Peyer's patch (tissue), 4 donors: ENCODE measurements around the gene RALGPS1. TPM values are rescaled to one million over a fixed set of nuclear protein-coding genes. Genes with fewer than 3 reads are reported as not detected.

Experiments
- DNase-seq, 3 donors: peaks; one replicate each; pipeline ENCODE4 v3.0.0-alpha.2; 2017 to 2019
- H3K27ac ChIP-seq, 4 donors: fragments of 200-600 bp; sonication (generic); one replicate each; pipeline ENCODE4 v1.5.1; 2016 to 2019
- H3K27me3 ChIP-seq, 2 donors: fragments of 200-600 bp; sonication (generic); one replicate each; pipeline ENCODE4 v1.5.1; 2019
- H3K36me3 ChIP-seq, 3 donors: fragments of 200-600 bp; sonication (generic); one replicate each; pipeline ENCODE4 v1.5.1; 2016 to 2019
- H3K4me1 ChIP-seq, 4 donors: fragments of 200-600 bp; sonication (generic); one replicate each; pipeline ENCODE4 v1.5.1; 2016 to 2019
- H3K4me3 ChIP-seq, 4 donors: fragments of 200-600 bp; sonication (generic); 1 replicate in 3 of 4; 2 replicates in 1 of 4; pipeline ENCODE4 v1.5.1; 2016 to 2019; ENCODE audit warnings: mild to moderate bottlenecking in 1 of 4
- H3K9me3 ChIP-seq, 4 donors: fragments of 200-600 bp; sonication (generic); one replicate each; pipeline ENCODE4 v1.5.1; 2016 to 2019; ENCODE audit warnings: mild to moderate bottlenecking in 1 of 4
- POLR2A ChIP-seq, 2 donors: fragments of 450-650 bp; IDR thresholded peaks; one replicate each; pipeline ENCODE4 v1.5.1; 2017; ENCODE audit warnings: antibody characterized with exemption in 2 of 2, mild to moderate bottlenecking in 2 of 2, moderate library complexity in 2 of 2
- total RNA-seq, 4 donors: library from RNA; depleted of rRNA; stranded (reverse); fragments of >200 nt; gene quantifications; one replicate each; pipeline ENCODE4 v1.1.0, GENCODE V29; 2016
- TF ChIP-seq, protein P1 (sequence below), 6 experiments: fragments of 450-650 bp in 4 of 6; fragments of 200-600 bp in 2 of 6; sonication (generic) in 1 of 6; IDR thresholded peaks; one replicate each; pipeline ENCODE4 v1.5.1; 2017 to 2019; ENCODE audit warnings: antibody characterized with exemption in 6 of 6, mild to moderate bottlenecking in 3 of 6, moderate library complexity in 1 of 6

The RALGPS1 gene
- total RNA-seq, 4 donors from 2014 or later, result 38.8 to 158 (median 141) TPM

DNA sequence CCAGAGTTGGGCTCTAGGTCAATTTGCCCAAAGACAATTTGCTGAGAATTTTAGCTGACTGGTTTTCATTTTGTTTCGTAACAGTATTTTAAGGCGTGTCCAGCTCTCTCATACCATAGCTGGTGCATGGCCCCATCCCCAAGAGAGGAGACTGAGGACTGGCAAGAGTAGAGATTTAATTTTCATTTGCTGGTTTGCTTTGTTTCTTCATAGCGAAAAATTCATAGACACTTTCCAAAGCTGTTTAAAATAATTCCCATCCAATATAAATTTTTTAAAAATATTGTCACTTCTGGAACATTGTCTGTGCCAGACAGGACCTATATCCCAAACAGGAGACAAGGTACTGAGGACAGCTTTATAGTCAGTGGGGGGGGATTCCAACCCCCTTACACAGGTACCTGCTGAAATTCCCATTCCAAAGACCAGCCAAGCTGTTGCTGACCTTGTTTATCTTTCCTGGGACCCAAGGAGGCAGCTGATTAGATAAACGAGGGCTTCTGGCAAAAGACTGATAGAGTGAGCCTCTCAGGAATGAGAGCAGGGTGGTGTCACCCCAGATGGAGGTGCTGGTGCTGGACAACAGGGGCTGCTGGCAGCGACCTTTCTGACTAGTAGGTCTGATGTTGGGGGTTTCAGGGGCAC lies 214.6 kb downstream of the RALGPS1 start:
- no peak for DNase-seq
- TF ChIP-seq, protein P1, sequence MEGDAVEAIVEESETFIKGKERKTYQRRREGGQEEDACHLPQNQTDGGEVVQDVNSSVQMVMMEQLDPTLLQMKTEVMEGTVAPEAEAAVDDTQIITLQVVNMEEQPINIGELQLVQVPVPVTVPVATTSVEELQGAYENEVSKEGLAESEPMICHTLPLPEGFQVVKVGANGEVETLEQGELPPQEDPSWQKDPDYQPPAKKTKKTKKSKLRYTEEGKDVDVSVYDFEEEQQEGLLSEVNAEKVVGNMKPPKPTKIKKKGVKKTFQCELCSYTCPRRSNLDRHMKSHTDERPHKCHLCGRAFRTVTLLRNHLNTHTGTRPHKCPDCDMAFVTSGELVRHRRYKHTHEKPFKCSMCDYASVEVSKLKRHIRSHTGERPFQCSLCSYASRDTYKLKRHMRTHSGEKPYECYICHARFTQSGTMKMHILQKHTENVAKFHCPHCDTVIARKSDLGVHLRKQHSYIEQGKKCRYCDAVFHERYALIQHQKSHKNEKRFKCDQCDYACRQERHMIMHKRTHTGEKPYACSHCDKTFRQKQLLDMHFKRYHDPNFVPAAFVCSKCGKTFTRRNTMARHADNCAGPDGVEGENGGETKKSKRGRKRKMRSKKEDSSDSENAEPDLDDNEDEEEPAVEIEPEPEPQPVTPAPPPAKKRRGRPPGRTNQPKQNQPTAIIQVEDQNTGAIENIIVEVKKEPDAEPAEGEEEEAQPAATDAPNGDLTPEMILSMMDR (IDR thresholded peaks at IDR 0.05), result no peak
- no peak for TF ChIP-seq POLR2A (IDR thresholded peaks at IDR 0.05)
- H3K27me3 ChIP-seq, result no peaks in the 10 kb centered on the region
- no peaks in the 10 kb centered on the region for H3K36me3 ChIP-seq
- H3K4me3 ChIP-seq, result no peak overlapping the region
- no peaks in the 10 kb centered on the region for H3K9me3 ChIP-seq
- H3K27ac ChIP-seq, result peak overlapping the region; percentile 27 to 28 (median 28)
- H3K4me1 ChIP-seq, result peaks cover 0 to 3% (median 0%) of the 10 kb centered on the region in 4 donors

GRCh38 chr9:127129718-127130085 lies 215.1 kb downstream of the RALGPS1 start:
- peaks cover 0 to 3% (median 0%) of the 10 kb centered on the region in 4 donors for H3K4me1 ChIP-seq
- H3K36me3 ChIP-seq, result no peaks in the 10 kb centered on the region
- H3K27me3 ChIP-seq, result no peaks in the 10 kb centered on the region
- H3K9me3 ChIP-seq, result no peaks in the 10 kb centered on the region
- no peak overlapping the region for H3K4me3 ChIP-seq
- H3K27ac ChIP-seq, result peak overlapping the region in 2 of 4 donors; percentile 21 to 28
- no peak for DNase-seq
- TF ChIP-seq POLR2A (IDR thresholded peaks at IDR 0.05), result no peak
- TF ChIP-seq, protein P1 (IDR thresholded peaks at IDR 0.05), result no peak

GRCh38 chr9:127130235-127130634 lies 215.7 kb downstream of the RALGPS1 start:
- H3K36me3 ChIP-seq, result no peaks in the 10 kb centered on the region
- no peak for DNase-seq
- no peak for TF ChIP-seq POLR2A (IDR thresholded peaks at IDR 0.05)
- TF ChIP-seq, protein P1 (IDR thresholded peaks at IDR 0.05), result no peak
- H3K27ac ChIP-seq, result peak overlapping the region in 1 of 4 donors; percentile 83
- H3K4me3 ChIP-seq, result no peak overlapping the region
- H3K9me3 ChIP-seq, result no peaks in the 10 kb centered on the region
- H3K27me3 ChIP-seq, result no peaks in the 10 kb centered on the region
- peaks cover 0 to 3% (median 0%) of the 10 kb centered on the region in 4 donors for H3K4me1 ChIP-seq

DNA sequence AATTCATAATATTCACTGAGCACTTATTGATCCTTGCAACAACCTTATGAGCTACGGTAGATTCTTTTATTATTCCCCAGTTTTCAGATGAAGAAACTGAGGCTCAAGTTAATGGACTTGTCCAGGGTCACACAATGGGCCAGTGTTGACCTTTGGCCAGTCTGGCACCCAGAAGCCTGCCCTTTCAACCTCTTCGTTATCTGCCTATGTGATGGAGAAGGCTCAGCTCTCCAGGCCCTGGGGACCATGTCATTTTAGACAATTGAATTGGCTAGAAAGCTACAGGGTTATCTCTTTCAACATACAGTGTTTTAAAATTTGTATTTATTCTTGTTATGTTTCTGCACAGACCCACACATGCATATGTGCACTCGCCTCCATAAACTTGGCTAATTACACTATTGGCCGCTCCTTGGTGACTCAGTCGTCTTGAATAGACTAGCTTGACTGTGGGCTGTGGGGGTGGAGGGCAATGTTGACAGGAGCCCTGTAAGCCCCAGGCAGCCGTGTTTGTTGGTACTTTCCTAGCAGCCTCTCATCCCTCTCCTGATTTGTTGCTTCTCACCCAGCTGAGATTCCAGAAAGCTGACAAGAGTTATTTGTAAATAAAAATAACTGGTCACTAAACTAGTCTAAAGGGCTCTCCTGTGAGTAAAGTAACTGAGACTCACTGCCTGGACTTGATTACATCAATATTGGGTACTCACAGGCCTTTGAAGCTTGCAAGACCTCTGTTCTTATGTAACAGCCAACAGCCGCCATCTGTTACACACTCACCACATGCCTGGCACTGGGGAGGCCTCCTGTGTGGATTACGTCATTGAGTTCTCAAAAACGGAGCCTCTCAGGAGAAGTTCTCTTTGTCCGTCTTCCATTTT lies 216.3 kb downstream of the RALGPS1 start:
- peak overlapping the region; percentile 51 to 83 (median 68) for H3K27ac ChIP-seq
- no peaks in the 10 kb centered on the region for H3K27me3 ChIP-seq
- H3K36me3 ChIP-seq, result no peaks in the 10 kb centered on the region
- TF ChIP-seq, protein P1 (IDR thresholded peaks at IDR 0.05), result no peak
- TF ChIP-seq POLR2A (IDR thresholded peaks at IDR 0.05), result no peak
- H3K4me3 ChIP-seq, result no peak overlapping the region
- DNase-seq, result peak in 1 of 3 donors; percentile 60
- no peaks in the 10 kb centered on the region for H3K9me3 ChIP-seq
- H3K4me1 ChIP-seq, result peaks cover 0 to 3% (median 0%) of the 10 kb centered on the region in 4 donors

DNA sequence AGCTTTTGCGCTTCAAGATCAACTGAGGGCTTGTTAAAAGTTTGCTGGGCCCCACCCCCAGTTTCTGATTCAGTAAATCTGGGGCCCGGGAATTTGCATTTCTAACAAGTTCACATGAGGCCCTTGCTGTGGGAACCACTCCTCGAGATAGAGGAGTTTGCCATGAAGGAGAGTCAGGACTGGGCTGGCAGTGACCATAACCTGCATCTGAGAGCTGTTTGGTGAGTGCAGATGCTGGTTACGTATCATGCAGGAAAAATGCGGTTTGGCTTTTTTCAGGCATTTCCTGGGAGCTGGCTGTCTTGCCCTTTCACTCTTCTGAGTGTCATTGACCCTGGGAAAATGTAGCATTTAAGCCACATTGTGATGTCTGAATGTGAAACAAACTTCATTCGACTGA lies 217.3 kb downstream of the RALGPS1 start:
- no peaks in the 10 kb centered on the region for H3K36me3 ChIP-seq
- peak overlapping the region; percentile 51 to 83 (median 68) for H3K27ac ChIP-seq
- H3K4me1 ChIP-seq, result peaks cover 0 to 3% (median 0%) of the 10 kb centered on the region in 4 donors
- no peak for TF ChIP-seq POLR2A (IDR thresholded peaks at IDR 0.05)
- TF ChIP-seq, protein P1 (IDR thresholded peaks at IDR 0.05), result no peak
- DNase-seq, result peak in 1 of 3 donors; percentile 31
- H3K9me3 ChIP-seq, result no peaks in the 10 kb centered on the region
- H3K27me3 ChIP-seq, result no peaks in the 10 kb centered on the region
- no peak overlapping the region for H3K4me3 ChIP-seq
